GM18505 (cell line): ENCODE results near the gene HSPB6.
A peak's percentile ranks its signal among the peaks of the same experiment; 100 is the strongest.

ENCODE experiments used
- ATAC-seq: cut with Tn5 transposase; IDR thresholded peaks from one replicate; pipeline ENCODE4 v1.9.1; 2021; ENCODE audit not compliant: unreplicated experiment
- POLR2A ChIP-seq: IDR thresholded peaks from 4 replicates; pipeline ENCODE4 v1.6.1; 2011; ENCODE audit warnings: borderline replicate concordance; ENCODE audit not compliant: insufficient read depth, insufficient read length; ENCODE audit errors: extremely low read depth

Gene HSPB6

DNA sequence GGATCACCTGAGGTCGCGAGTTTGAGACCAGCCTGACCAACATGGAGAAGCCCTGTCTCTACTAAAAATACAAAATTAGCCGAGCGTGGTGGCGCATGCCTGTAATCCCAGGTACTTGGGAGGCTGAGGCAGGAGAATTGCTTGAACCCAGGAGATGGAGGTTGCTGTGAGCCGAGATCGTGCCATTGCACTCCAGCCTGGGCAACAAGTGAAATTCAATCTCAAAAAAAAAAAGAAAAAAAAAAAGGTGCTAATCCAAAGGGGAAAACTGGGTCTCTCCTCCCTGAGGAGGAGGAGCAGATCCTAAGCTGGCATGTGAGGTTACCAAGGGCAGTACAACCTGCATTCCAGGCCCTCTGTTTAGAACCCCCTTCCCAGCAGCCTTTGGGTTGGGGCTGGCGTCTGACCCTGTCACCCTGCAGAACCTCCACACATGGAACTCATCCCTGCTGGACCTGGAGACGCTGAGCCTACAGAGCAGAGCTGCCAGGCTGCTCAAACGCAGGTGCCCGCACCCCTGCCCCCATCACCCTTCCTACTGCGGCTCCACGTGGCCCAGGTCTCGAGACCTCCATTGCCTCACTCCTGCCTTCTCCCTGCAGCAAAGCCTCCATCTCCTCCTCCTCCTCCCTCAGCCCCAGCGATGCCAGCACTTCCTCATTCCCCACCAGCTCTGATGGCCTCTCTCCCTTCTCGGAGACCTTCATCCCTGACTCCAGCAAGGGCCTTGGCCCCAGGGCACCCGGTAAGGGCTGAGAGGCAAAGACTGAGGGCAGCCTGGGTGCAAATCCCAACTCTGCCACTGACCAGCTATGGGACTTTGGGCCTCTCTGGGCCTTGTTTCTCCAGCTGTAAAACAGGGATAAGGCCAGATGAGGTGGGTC lies 7.8 kb upstream of the HSPB6 start:
- ATAC-seq: no peak
- no peak for TF ChIP-seq POLR2A

DNA sequence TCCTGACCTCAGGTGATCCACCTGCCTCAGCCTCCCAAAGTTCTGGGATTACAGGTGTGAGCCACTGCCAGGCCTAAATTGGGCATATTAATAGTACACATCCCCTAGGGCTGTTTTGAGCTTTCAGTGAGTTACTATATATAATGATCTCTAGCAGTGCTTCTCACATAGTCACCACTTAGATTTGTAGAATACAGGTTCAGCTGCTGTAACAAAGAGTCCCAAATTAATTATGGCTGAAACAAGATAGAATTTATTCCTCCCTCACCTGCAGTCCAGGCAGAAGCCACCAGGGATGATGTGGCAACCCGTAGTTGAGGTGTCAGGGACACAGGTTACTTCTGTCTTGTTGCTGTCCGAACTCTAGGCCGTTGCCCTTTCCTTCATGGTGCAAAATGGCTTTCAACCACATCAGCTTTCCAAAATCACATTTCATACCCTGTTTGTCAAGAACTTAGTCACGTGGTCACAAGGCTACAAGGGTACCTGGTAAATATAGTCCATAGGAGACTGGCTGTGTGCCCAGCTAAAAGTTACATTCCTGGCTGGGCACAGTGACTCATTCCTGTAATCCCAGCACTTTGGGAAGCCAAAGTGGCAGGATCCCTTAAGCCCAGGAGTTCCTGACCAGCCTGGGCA lies 4.0 kb upstream of the HSPB6 start:
- no peak for ATAC-seq
- TF ChIP-seq POLR2A: no peak

GRCh38 chr19:35759697-35760096 lies 2.9 kb upstream of the HSPB6 start:
- no peak for ATAC-seq

GRCh38 chr19:35757749-35758608 lies 1.1 kb upstream of the HSPB6 start, which contains the start of gene PROSER3:
Gene PROSER3 (plus strand): TSS chr19:35758176. CDS start chr19:35758216, 40 bp downstream.
- ATAC-seq: peak; percentile 91
- TF ChIP-seq POLR2A: peak; percentile 69

More at GRCh38 chr19:35759697-35760096, 2.9 kb upstream of the HSPB6 start:
- TF ChIP-seq POLR2A: no peak

- ATAC-seq: no peak
- TF ChIP-seq POLR2A: no peak
Measured at GRCh38 chr19:35757231-35757748, 461 bp upstream of the HSPB6 start.

DNA sequence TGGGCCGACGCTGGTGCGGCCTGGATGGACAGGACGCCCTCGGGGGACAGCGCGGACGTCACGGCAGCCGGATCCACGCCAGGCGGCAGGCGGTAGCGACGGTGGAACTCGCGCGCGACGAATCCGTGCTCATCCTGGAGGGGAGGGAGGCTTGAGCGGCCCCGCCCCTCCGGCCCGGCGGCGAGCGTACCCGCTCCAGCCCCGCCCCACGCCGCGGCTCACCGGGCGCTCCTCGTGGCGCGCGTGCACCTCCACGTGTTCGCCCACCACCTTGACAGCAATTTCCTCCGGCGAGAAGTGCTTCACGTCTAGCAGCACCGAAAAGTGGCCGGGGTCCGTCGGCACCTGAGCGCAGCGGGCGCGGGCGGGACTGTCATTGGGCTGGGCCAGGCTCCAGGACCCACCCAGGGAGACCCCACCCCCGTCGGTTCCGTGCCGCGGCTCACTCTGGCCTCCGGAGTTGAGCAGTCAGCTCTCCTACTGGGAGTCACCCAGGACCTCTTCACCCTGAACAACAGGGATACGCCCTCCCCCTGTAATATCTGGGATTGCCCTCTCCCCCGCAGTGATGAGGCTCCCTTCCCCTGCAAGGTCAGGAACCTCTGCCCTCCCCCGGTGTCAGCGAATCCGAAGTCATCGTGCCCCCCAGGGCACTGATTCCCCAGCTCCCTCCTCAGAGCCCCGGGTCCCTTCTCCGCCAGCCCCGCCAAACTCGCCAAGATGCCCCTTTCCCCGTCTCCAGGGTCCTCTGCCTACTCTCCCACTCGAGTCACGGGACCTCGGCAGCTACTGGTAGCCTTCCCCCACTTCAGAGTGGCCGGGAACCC lies 1.1 kb downstream of the HSPB6 start:
- no peak for TF ChIP-seq POLR2A
- no peak for ATAC-seq

- TF ChIP-seq POLR2A: no peak
- no peak for ATAC-seq
Measured at GRCh38 chr19:35755131-35755549, 1.7 kb downstream of the HSPB6 start.

- no peak for ATAC-seq
- no peak for TF ChIP-seq POLR2A
Measured at GRCh38 chr19:35754370-35755130, 2.3 kb downstream of the HSPB6 start.

- no peak for ATAC-seq
- no peak for TF ChIP-seq POLR2A
Measured at GRCh38 chr19:35753634-35754369, 3.0 kb downstream of the HSPB6 start.

DNA sequence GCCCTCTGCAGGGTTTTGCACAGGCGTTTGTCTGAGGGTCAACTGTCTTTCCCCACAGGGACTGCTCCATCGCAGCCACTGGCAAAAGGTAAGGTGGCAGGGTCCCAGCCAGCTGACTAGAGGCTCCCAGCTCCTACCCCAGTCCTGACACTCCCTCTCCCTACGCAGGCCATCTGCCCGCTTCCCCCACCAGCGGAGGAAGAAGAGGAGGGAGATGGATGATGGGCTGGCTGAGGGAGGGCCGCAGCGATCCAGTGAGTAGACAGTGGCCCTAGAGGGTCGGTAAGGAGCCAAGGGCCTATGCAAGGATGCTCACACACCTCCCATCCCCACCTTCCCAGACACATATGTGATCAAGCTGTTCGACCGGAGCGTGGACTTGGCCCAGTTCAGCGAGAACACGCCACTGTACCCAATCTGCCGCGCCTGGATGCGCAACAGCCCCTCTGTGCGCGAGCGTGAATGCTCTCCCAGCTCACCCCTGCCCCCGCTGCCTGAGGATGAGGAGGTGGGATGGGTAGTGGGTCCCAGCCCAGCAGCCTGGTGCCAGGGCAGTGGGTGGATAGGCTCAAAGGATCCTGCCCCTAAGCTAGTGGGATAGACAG lies 4.0 kb downstream of the HSPB6 start:
- ATAC-seq: no peak
- no peak for TF ChIP-seq POLR2A
